HG03159 (cell line): ENCODE results near the gene C17orf113.

Experiments used
- ATAC-seq: cut with Tn5 transposase; IDR thresholded peaks from one replicate; pipeline ENCODE4 v1.9.1; 2021; ENCODE audit warnings: mild to moderate bottlenecking, moderate library complexity; ENCODE audit not compliant: unreplicated experiment

C17orf113 gene

DNA sequence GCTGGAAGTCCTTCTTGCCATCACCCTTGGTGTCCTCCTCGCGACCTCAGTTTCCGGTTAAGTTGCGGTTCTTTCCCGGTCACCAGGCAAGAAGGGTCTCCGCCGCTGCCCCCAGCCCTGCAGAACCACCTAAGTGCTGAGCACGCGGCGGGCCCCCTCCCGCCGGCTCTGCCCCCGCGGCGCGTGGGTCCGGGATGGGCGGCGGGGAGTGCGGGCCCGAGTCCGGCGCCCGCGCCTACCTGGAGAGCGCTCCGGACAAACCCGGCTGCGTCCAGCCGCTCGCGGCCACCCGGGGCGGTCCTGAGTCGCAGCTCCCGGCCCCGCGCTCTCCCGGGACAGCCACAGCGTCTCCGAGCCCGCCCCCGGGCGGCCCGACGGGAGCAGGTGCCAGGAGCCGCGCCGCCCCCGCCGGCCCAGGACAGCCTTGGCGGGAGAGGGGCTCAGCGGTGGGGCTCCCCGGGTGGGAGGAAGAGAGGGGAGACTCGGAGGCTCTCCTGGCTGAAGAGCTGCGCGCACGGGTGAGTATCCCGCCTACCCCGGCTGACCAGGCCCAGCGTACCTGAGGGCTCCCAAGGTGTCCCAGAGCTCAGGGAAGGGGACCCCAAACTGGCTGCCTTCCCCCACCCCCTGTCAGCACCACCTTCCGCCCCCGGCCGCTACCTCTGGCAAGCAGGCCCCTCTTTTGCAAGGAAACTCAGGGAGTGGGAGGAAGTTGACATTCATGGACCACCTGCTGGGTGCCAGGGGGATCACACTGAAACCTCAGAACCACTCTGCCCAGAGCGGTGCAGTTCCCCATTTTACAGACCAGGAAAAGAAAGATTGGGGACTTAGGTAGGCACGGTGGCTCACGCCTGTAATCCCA is 22.2 kb upstream of the C17orf113 start:
- ATAC-seq: no peak

DNA sequence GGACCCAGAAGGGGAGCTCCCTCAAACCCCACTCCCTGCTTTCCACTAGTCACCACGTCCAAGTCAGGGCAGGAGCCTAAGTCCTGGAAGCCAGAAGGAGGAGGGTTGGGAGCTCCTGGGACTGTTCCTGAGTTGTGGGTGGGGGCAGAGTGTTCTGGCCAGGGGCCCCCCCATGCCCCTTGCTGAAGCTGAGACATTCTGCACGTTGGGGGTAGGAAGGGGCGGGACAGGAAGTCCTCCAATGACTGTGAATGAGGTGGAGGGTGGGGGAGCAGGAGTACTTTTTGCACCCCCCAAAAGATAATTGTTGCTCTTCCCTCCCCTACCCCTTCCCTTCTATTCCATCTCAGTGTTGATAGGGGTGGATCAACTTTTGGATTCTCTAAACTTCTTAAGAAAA is 21.4 kb upstream of the C17orf113 start:
- no peak for ATAC-seq

DNA sequence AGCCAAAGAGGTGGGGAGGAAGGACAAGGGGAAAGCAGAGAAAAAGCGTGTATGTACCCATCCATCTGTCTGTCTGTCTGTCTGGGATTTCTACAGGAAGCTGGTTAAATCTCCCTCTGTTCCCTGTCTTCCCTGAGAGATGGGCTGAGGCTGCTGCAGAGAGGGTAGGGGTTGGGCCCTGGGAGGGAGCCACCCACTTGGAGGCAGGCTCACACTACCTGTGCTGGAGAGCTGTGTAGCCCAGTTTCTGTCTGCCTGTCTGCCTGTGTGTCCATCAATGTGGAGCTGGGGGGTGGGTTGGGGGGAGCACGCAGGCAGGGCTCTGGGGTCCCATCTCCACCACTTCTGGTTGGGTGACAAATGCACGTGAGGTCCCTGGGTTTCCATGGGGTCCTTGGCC is 18.6 kb upstream of the C17orf113 start:
- no peak for ATAC-seq

DNA sequence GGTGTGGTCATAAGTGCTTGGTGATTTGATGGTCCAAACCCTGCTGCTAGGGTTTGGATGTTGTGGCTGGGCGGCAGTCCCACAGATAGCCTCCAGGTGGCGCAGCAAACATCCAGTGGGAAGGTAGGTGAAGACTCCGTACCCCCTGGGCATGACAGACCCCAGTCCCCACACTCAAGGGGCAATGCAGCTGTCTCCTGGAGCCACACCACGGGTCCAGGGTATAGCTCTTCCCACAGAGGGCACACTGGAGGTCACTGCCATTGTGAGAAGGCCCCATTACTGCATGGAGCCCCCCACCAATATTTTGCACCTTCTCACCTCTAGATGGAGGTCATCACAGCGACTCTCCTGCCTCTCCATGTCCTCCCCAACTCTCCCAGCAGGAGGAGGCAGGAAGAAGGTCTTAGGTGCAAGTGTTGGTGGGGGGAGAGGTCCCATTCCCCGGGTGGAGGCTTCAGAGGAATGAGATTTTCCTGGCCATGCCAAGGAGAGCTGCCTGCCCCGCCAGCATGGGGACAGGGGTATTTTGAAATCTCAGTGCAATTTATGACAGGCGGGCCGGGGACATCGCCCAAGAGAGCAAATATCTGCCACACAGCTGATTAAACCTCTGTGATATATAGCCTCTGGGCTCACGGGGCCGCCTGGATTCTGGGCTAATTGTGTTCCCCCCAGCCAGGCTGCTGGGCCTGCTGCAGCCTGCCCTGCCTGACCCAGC is 17.1 kb upstream of the C17orf113 start:
- no peak for ATAC-seq

DNA sequence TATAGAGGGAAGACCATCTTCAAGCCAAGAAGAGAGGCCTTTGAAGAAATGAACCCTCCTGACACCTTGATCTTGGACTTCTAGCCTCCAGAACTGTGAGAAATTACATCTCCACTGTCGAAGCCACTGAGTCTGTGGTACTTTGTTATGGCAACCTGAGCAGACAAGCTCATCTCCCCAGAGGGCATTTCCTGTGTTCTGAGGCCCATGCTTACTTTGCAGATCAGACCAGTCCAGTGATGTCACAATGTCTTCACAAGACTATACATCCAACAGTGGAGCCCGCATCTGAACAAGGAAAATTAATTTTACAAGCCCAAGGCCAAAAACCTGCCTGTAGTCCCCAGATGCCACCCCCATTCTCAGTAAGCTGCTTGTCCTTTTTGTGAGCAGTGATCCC is 14.8 kb upstream of the C17orf113 start:
- no peak for ATAC-seq

DNA sequence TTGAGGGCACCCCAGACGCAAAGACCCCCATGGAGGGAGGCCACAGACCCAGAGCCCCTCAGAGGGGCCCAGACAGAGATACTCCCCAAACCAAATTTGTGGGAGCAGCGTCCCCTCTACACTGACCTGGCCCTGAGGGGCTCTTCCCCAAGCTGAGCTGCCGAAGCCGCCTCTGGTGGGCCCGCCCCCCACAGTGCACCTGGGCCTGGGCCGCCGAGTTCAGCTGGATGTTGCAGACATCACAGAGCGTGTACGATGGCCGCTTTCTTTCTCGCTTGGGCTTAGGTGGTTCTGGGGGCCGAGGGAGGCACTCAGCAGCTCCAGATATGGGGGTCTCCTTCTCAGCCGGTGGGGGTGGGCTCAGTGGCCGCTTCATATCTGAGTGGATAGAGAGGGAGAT is 12.3 kb upstream of the C17orf113 start:
- ATAC-seq: no peak

DNA sequence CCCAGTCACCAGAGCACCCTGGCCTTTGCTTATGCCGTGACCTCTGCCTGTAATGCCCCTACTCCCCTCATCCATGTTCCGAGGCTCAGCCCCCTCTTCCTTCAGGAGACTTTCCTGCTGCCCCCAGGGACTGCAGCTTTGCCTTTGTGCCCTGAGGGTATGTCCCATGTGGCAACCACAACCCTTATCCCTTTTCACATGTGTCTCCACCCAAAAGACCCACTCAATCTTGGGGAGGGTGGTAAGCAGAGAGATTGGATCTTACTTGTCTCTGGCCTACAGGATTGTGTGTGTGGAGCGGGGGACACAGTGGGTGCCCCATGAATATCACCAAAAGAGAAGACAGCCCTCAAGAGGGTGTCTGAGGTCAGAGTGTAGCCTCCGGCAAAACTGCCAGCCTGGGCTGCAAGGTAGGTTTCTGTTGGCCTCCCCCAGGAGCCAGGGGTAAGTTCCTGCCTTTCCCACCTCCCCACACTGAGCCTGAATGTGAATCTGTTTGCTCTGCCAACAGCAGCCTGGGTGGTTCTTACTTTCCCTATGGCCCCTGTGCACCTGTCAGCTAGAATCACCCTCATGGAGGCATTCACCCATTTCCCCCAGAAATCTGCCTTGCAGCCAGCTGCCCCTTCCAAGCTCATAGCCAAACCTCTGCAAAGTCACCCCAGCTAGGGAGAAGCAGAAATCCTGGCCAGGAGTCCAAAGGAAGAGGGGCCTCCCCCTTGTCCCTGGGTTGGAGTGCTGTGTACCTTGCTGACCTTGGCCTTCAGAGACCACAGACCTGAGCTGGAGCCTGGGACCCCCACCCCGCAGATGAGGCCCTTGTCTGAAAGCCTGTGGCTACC is 11.5 kb upstream of the C17orf113 start:
- ATAC-seq: no peak

DNA sequence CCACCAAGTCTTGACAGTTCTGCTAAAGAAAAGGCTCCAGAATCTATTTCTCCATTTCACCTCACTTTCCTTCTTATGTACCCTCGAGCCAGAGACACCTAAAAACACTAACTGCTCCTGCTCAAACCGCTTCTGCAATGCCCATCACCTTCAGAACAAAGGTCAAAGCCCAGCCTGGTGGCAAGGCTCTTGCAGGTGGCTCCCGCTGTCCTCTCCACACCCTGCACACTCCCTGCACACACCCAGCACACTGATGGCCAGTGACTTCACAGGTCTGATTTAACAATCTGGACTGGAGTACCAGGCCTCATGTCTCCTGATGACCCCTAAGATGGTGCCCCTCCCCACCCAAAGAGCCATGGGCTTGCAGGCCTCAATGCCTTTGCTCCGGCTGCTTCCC is 9.8 kb upstream of the C17orf113 start:
- no peak for ATAC-seq

DNA sequence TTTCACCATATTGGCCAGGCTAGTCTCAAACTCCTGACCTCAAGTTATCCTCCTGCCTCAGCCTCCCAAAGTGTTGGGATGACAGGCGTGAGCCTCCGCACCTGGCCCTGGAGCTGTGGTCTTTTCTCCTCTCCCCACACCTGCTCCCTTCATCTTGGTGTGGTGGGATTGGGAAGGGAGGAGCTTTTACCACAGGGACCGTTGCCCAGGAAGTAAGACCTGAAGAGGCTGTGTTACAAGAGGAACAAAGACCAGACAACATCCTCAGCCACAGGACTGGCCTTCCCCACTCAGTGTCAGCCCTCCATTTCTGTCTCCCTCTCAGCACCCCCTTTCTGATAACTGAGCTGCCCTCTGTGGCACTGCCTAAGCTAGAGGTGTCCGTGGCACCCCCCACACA is 9.4 kb upstream of the C17orf113 start:
- no peak for ATAC-seq

DNA sequence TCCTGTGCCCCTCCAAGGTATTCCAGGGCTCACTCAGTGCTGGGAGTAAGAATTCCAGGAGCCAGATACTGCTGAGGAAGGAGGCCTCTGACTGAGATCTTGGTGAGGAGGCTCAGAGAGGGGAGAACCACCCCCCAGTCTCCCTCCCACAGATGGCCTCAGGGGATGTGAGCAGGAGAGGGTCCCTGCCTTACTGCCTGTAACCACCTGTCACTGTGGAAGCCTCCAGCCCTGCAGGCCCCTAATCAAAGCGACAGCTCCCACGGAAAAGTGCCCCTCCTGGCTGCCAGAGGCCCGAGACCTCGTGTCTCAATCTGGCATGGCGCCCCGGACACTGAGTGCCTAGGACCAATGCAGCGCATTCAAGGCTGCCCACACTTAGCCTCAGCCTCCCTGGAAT is 7.7 kb upstream of the C17orf113 start:
- ATAC-seq: no peak

DNA sequence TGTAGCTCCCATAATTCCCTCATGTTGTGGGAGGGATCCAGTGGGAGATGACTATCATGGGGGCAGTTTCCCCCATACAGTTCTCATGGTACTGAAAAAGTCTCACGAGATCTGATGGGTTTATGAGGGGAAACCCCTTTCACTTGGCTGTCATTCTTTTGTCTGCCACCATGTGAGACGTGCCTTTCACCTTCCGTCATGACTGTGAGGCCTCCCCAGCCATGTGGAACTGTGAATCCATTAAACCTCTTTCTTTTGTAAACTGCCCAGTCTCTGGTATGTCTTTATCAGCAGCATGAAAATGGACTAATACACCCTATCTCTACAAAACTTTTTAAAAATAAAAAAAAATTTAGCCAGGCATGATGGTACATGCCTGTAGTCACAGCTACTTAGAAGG is 6.2 kb upstream of the C17orf113 start:
- no peak for ATAC-seq

DNA sequence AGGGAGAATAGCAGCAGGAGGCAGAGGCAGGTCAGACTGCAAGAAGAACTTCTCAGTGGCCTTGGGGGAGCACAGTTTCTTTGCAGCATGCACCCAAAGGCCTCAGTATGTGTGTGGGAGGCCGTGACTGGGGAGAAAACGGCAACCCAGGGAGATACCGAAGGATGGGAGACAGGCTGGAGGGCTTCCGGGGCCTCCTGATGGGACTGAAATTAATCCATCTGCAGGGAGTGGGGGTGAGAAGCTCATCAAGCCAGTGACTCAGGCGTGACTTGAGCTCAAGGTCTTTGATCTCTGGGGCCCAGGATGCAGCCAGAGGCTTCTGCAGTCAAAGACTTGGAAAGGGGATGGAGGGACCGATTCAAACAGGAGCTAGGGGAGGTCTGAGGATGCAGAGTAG is 5.1 kb upstream of the C17orf113 start:
- ATAC-seq: no peak

DNA sequence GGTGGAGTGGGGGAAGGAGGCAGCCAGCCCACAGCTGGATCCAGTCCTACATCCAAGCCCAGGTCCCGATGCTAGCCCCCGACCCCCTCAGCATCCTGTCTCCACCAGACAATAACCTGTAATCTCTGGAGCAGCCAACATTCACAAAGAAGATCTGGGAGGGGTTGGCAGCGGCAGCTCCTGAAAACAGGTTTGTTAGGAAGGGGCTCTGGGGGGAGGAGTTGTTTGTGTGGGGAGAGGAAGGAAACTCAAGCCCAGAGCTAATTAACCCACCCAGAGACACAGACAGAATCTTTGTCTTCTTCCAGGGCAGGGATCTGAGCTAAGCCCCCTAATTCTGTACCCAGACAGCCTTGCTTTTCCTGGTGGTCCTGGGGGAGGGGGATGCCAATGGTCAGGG is 4.6 kb upstream of the C17orf113 start:
- no peak for ATAC-seq

DNA sequence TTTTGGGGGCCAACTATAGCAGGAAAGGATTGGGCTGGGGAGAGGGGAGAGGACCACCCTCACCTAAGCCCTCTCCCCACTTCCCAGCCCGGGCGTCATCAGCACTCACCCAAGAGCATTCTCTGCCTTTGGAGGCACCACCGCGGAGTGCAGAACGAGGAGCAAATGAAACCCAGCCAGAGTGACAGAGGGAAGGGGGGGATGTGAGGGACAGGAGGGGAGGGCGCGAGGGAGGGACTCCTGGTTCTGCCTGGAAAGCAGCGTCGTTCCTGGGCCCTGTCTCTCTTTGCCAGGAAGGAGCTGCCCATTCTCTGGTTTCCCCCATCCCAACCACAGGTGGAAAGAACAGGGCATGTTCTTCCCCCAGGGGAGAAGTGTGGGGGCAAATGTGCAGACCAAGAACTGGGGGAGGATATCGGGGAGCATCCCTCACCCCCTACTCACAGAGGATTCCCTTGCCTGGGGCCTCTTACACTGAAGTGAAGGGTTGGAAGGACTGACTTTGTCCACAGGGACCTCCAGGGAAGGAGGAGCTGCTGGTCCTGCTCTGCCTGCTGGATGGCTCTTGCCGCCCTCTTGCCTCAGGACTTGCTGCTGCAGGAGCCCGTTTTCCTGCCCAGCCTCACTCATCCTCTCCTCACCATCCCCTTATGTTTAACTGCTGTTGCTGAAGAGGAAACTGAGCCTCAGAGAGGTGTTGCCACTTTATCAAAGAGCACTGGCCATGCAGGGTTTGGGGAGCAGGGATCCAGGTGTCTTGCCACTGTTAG is 3.5 kb upstream of the C17orf113 start:
- ATAC-seq: no peak

DNA sequence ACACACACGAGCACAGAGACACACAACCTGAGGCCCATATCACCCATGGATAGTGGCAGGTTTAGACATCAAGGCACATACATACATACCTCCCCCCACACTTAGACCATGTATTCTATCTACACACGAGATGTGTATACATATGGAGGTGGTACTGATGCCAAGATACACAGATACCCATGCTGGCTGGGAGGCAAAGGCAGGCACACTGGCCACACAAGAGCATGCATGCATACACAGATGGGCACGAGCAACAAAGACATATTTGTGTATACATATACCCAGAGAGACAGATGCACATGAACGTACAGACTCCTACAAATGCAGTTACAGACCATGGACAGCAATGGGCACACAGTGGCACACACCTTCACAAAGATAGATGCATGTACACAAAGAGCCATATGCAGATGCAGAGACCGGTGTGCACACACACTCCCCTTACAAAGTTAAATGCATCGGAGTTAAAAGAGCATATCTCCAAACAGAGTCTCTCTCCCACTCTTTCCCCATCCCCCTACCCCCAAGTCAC is 2.0 kb upstream of the C17orf113 start:
- no peak for ATAC-seq

DNA sequence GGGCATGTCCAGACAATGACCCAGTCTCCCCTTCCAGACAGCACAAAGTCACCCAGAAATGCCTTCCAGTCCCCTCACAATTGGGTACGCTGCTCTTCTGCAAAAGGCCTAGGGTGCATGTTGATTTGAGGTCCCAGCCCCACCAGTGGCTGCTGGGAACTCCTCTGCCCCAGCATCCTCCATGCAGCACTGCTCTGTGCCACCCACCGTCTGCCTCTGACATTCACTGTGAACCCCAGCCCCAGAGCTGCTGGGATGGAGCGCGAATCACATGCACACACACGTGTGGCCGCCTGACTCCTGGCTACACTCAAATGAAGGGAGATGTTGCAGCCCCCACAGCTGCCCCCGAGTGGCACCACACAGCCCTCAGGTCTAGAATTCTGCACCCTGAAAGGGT is 1.2 kb upstream of the C17orf113 start:
- ATAC-seq: no peak

DNA sequence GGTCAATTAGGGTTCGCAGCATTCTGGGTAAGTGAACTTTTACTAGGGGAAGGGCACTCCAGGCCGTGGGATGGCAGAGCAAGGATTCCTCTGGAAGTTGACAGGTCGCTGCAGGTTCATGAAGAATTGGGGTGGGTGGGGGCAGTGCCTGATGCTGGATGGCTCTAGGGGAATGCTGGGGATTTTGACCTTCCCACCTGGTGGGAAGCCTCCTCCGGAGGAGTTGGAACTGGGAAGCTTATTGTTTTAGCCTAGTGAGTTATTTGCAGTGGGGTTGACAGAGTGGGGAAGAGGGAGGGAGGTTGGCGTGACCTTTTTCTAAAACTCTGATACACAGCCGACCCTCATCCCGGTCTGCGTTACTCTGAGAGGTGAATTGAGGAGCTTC is 606 bp upstream of the C17orf113 start:
- no peak for ATAC-seq

DNA sequence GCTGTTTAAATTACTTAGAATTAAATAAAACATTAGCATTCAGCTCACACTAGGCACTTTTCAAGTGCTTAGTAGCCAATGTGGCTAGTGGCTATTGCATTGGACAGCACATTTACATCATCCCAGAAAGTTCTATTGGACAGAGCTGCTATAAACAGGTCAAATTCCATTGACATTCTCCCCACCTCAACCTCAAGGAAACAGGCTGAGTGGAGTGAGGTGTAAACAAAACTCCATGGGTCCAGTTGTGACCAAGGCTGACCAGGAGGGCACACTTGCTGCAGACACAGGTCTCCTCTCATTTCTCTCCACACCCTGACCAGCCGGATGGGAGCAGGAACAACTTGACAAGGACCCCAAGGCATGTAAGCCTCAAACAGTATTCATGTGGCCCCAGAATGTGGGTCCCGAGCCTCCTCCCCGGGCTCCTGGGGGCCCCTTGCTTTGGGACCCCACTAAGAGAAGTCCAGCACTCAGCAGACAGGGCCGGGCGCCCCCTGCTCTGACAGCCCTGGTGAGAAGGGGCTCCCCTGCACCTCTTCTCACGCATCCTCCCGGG is 488 bp downstream of the C17orf113 start:
- ATAC-seq: no peak

DNA sequence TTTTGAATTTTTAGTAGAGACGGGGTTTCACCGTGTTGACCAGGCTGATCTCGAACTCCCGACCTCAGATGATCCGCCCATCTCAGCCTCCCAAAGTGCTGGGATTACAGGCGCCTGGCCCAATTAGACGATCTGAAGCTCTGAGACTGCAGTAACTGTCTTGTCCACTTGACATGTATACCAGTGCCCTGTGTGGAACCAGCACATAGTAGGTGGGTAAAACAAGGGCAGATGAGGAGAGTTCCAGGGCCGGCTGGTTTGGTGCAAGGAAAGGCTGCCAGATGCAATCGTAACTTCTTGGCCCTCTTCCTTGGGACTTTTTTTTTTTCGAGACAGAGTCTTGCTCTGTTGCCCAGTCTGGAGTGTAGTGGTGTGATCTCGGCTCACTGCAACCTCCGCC is 3.1 kb downstream of the C17orf113 start:
- no peak for ATAC-seq

DNA sequence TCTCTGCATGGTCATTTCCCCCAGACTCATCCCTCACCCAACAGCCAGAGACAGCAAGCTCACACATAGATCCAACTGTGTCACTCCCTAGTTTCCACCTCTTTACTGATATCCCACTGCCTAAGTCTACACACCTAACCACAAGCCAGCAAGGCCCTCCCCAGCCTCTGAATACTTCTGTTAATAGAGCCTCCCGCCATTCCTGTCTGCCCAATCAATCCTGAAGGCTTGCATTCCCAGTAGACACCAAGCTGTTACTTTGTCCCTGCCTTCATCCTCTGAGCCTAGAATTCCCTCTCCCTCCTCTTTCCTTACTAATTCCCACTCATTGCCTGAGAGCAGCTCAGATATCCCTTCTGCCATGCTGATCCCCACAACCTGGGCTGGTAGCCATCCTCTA is 4.7 kb downstream of the C17orf113 start:
- no peak for ATAC-seq
